Kidney tubule cell (primary cell): ENCODE data around the gene ADAR.
"Not testable (repeated sequence)": the region's sequence is repeated elsewhere in the genome, so short reads cannot be mapped to it uniquely, and the experiment has no call there.

ENCODE experiments used
- DNase-seq: peaks from one replicate; pipeline ENCODE4 v3.0.0-alpha.2; 2018; ENCODE audit warnings: low spot score

Gene ADAR

GRCh38 chr1:154607609-154608396 is at the start of gene ADAR:
Gene ADAR (minus strand): TSS chr1:154608186. CDS start chr1:154608006, 180 bp downstream.
- DNase-seq: peak; percentile 96

DNA sequence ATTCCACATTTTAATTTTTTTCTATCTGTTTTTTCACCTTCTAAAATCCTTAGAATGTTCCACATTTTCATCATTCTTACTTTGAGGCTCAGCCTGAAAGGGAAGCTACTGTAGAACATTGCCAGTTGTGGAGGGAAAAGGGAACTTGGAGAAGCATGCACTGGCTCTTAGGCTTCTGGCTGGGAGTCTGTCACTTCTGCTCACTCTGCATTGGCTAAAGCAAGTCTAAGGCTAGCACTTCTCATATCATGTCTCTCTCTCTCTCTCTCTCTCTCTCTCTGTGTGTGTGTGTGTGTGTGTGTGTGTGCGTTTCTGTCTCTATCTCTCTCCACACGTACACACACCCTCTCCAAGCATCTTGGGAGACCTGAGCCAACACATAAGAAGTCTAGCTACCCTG is 49.6 kb upstream of the ADAR start:
- no peak for DNase-seq

GRCh38 chr1:154652893-154653292 is 44.9 kb upstream of the ADAR start:
- DNase-seq: no peak

- DNase-seq: not testable (repeated sequence)
Measured at GRCh38 chr1:154644724-154645123, 36.7 kb upstream of the ADAR start.

- DNase-seq: no peak
Measured at GRCh38 chr1:154641534-154641933, 33.5 kb upstream of the ADAR start.

DNA sequence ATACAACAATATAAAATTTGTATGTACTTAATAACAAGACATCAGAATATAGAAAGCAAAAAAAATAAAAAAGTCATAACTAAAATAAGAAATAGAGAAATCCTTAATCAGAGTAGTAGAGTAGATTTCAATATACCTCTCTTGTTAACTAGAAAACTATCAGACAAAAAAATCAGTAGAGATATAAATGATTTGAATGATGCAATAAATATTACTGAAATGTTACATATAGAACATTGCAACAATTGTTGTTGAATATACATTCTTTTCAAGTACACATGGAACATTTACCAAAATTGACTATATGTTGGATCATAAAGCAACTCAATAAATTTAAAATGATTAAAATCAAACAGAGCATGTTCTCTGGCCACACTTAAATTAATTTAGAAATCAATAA is 31.9 kb upstream of the ADAR start:
- DNase-seq: no peak

DNA sequence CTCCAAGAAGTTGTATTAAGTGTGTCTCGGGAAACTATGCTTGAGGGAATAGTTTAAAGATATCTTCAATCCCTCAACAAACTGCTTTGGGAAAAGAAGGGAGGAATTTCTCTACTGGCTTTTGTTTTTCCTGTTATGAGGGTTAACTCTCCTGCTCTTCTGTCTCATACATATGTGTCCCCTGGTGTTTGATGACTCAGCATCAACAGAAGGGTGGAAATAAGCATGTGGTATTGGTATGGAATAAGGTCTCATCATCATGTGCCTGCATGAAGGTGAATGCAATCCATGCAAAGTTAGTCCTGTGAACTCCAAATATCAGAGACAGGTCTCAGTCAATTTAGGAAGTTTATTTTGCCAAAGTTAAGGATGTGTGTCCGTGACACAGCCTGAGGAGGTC is 27.2 kb upstream of the ADAR start:
- DNase-seq: no peak

GRCh38 chr1:154629675-154630073 is 21.7 kb upstream of the ADAR start:
- no peak for DNase-seq

DNA sequence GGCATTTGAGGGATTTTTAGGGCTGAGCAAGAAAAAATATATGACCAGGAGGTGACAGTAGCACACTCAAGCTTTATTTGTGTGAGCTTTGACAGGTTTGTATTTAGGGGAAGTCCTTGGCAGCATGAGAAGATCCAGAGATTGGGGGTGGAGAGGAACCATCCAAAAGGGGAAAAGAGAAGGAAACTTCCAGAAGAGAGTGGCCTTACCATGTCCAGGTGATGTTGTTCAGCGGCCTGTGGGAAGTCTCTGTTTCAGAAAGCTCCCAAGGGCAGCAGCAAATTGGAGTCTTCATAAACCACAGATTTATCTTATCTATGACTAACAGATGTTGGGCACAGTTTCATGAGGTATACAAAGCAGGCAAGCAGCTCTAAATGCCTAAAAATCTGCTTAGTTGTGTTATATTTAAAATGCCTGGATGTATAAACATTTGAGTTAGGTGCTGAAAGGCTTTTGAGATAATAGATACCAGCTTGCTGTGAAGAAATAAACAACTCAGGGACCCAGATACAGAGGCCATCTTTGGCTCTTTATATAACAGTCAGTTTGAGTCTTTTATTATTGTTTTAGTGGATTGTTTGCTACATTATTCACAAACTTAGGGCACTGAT is 21.2 kb upstream of the ADAR start:
- no peak for DNase-seq

GRCh38 chr1:154628121-154628405 is 20.1 kb upstream of the ADAR start:
- DNase-seq: no peak

DNA sequence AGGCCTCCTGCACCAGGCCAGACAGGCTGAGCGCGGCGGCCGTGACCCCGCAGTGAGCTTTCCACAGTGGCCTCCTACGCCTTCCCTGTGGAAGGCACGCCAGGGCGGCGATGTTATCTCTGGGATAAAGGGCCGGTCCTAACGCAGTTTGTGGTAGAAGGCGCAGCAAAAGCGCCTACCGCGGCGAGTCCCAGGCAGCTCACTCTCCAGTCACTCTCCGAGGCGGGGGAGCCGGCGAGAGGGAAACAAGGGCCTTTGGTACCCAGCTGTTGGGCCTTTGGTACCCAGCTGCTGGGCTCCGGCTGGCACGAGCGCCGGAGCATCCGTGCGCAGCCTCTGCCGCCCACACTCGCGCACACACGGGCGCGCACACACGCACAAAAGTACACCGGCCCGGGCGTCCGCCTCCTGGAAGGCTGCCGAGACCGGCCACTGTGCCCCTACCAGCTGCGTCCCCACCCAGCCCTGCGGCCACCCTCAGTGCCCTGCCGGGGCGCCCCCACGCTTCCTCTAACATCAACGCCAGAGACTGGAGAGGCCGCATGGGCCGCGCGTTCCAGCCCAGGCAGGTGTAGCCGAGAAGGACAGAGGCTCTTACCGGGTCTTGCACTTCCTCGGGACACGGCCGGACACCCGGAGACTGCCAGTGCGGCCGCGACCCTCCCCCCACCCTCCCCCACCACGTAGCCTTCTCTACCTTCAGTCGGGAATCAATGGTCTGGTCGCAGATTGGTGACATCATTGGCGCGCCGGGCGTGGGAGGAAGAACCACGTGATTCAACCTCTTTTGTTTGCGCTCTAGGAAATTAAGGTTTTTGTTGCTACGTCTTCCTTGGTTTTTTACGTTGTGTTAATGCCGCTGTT is 19.5 kb upstream of the ADAR start:
- DNase-seq: peak; percentile 86

- DNase-seq: no peak
Measured at GRCh38 chr1:154626456-154627256, 18.7 kb upstream of the ADAR start.

GRCh38 chr1:154624746-154625643 is 17.0 kb upstream of the ADAR start:
- DNase-seq: peak; percentile 61

DNA sequence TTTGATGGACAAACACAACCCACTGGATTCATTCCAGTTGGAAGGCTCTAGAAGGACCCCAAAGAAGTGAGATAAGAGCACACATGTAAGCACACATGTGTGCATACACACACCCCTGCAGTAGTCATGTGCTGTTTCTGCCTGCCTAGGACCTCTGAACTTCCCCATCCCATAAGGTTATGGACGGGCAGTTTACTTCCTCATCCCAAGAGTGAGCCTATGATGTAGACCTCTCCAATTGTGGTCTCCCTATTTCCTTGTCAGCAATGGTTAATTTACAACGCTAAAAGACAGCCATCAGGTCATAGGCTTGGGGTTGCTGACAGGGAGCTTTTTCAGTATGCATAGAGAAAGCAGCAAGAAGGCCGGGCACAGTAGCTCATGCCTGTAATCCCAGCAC is 15.4 kb upstream of the ADAR start:
- no peak for DNase-seq

GRCh38 chr1:154622503-154623039 is 14.6 kb upstream of the ADAR start:
- DNase-seq: no peak

- DNase-seq: no peak
Measured at GRCh38 chr1:154621875-154622274, 13.9 kb upstream of the ADAR start.

GRCh38 chr1:154620751-154621150 is 12.8 kb upstream of the ADAR start:
- no peak for DNase-seq

DNA sequence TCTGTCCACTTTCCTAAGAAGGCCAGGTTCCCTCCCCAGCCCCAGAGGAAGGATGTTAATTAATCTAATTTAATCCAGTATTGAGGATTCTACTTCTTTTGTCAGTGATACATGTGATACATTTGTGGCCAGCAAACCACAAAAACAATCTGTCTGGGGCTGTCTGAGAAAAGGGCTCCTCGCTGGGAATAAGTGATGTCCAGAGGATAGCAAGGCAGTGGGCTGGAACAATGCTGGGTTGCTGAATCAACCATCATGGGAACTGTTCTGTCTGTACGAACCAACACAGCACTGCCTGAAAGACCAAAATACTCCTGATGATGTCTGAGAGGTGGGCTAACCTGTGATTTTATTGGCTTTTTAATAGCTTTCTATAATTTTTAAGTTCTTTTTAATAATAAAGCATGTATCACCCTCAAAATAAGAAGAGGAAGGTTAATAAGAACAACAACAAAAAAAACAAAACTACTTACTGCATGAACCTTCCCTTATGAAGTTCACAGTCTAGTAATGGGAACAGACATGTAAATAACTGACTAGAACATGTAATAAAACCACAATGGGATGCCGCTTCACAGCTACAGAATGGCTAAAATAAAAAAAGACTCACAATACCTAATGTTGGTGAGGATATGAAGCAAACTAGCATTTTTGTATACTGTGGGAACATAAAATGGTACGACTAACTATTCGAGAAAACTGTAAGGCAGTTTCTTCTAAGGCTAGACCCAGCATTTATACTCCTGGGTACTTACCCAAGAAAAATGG is 11.4 kb upstream of the ADAR start:
- peak; percentile 53 for DNase-seq

DNA sequence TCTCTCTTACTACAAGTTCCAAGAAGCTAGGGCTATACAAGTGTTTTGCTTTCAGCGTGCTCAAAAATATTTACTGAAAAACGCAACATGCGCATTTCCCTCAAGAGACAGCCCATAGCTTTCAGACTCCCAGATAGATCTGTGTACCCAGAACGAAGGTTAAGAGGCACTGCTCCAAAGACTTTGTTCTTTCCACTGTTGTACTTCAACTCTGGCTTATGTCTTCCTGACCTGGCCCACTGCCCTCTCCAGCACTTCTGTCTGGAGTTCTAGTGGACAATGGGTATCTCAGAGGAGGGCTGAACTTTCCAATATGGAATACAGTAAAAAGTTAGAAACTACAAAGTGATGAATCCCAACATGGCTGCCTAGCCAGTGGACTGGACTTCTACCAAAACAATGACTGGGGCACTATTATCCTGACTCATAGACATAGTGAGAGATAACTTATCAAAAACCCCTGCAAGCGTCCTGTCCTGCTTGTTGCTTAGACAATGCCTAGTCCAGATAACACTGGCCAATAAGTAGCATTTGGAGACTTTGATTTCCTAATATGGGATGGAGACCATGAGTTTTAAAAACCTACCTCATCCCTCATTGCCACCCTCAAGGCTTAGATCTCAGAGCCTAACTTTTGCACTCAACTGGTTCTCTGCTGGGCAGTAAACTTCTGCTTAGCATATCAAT is 8.8 kb upstream of the ADAR start:
- no peak for DNase-seq
